ENCODE results near the gene CRELD2.

Gene CRELD2

GRCh38 chr22:49917974-49918910, at the start of gene CRELD2, which contains the start of gene ALG12:
Gene CRELD2, plus strand, starts transcription at chr22:49918634. Its CDS starts 136 bp downstream, at chr22:49918770.
Gene ALG12, minus strand, starts transcription at chr22:49918438. Its CDS starts 4,673 bp downstream, at chr22:49913765.
- DNase-seq = peak; percentile 98

DNA sequence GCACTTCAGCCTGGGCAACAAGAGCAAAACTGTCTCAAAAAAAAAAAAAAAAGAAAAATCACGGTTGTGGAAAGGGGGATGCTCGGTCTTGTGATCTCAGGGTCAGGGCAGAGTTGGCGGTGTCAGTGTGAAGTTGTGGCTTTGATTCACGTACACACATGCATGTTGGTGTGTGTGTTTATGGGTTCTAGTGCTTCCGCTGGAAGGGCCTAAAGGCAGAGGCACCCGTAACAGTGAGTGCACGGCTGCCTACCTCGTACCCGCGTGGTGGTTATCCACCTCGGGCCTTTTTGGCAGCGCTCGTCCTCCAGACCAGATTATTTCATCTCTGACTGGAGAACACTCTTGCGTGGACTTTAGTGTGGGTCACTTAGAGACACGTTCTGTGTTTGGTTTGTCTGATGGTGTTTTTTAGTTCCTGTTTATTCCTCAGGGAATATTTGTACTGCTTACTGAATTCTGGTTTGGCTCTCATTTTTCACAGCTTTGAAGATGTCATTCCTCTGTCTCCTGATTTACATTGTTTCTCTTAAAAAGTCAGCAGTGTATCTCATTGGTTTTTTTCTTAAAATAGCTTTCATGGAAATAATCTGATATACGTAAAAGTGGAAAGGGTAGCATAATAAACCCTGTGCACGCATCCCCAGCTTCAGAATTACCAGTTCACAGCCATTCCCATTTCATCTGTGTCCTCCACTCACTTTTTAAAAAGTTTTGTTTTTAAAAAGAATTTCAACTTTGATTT, 49.2 kb upstream of the CRELD2 start:
- DNase-seq = no peak

DNA sequence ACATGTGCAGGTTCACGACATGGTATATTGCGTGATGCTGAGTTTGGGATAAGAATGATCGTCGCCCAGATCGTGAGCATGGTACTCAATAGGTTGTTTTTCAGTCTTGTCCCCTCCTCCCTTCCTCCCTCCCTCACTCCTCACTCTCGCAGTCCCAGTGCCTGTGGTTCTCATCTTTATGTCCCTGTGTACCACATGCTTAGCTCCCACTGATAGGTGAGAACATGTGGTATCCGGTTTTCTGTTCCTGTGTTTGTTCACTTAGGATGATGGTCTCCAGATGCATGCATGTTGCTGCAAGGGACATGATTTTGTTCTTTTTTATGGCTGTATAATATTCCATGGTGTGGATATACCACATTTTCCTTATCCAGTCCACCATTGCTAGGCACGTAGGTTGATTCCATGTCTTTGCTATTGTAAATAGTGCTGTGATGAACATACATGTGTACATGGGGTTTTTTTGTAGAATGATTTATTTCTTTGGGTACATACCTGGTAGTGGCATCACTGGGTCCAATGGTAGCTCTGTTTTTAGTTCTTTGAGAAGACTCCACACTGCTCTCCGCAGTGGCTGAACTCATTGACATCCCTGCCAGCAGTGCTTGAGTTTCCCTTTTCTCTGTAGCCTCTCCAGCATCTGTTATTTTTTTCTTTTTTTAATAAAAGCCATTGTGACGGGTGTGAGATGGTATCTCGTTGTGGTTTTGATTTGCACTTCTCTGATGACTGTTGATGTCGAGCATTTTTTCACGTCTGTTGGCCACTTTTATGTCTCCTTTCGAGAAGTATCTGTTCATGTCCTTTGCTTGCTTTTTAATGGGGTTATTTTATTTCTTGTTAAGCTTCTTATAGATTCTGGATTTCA, 48.4 kb upstream of the CRELD2 start:
- DNase-seq = no peak

DNA sequence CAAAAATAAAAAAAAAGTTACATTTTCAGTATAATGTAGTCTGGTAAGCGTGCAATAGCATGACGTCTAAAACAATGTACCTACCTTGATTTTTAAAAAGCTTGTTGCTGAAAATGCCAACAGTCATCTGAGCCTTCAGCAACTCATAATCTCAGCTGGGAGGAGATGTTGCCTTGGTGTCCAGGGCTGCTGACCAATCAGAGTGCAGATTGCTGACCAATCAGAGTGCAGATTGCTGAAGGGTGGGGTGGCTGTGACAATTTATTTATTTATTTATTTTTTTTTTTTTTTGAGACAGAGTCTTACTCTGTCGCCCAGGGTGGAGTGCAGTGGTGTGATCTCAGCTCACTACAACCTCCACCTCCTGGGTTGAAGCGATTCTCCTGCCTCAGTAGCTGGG, 47.0 kb upstream of the CRELD2 start:
- DNase-seq = no peak

DNA sequence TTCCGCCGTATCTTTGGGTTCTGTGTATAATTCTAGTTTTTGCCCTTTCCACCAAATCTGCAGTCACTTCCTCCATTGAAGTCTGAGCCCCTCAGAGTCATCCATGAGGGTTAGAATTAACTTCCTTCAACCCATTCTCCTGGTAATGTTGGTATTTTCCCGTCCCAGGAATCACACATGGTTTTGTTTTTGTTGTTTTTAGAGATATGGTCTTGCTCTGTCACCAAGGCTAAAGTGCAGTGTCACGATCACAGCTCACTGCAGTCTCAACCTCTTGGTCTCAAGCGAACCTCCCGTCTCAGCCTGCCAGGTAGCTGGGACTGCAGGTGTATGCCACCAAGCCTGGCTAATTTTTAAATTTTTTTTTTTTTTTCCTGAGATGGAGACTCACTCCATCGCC, 46.1 kb upstream of the CRELD2 start:
- DNase-seq = no peak

DNA sequence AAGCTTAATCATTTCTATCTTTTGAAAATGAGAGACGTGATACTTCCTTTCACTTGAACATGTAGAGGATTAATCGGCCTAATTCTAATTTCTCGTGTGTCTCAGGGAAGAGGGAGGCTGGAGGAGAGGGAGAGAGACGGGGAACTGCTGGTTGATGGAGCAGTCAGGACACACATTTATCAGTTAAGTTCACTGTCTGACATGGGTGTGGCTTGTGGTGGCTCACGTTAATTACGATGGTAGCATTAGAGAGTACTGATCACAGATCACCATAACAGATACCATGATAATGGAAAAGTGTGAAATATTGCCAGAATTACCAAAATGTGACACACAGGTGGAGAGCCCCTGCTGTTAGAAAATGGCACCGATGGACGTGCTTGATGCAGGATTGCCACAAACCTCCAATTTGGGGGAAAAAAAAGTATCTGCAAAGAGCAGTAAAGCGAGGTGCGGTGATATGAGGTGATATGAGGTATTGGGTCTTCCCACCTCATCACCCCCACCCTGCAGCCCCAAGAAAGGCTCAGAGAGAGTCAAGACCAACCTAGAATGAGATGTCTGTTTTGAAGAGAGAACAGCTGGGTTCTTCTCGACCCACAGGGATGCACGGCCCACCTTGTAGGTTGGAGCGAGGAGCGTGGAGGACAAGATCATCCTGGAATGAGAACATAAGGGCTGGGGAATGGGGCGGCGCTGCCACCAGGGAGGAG, 45.0 kb upstream of the CRELD2 start:
- DNase-seq = no peak

GRCh38 chr22:49877642-49878041, 40.8 kb upstream of the CRELD2 start:
- DNase-seq = no peak

DNA sequence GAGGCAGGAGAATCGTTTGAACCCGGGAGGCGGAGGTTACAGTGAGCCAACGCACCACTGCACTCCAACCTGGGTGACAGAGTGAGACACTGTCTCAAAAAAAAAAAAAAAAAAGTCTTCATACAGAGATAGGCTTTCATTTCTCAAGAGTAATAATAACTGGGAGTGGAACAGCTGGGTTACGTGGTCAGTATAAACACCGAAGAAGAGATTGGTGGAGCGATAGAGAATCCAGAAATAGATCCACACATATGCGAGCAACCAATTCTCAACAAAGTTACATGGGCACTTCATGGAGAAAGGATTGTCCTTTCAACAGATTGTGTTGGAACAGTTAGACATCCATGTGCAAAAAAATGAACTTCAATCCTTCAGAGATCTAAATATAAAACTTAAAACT, 40.2 kb upstream of the CRELD2 start:
- no peak for DNase-seq

GRCh38 chr22:49879871-49880270, 38.6 kb upstream of the CRELD2 start:
- DNase-seq = no peak

DNA sequence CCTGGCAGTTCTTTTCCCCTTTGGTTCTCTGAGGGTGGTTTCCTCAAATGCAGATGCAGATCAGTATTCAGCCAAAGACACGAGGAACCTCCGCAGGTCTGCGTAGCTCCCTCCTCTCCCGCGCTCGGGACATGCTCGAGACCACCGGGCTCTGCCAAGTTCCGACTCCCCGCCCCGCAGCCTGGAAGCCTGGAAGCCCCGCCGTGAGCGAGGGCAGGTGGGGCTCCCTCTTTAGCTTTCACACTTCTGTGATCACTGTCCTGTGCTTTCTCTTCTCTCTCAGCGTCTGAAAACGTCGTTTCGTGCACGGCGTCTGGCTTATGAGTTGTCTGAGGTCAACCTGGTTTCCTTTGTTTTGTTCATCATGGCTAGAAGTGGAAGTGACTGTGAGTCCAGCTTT, 38.2 kb upstream of the CRELD2 start:
- no peak for DNase-seq

GRCh38 chr22:49881856-49882255, 36.6 kb upstream of the CRELD2 start:
- DNase-seq = no peak

DNA sequence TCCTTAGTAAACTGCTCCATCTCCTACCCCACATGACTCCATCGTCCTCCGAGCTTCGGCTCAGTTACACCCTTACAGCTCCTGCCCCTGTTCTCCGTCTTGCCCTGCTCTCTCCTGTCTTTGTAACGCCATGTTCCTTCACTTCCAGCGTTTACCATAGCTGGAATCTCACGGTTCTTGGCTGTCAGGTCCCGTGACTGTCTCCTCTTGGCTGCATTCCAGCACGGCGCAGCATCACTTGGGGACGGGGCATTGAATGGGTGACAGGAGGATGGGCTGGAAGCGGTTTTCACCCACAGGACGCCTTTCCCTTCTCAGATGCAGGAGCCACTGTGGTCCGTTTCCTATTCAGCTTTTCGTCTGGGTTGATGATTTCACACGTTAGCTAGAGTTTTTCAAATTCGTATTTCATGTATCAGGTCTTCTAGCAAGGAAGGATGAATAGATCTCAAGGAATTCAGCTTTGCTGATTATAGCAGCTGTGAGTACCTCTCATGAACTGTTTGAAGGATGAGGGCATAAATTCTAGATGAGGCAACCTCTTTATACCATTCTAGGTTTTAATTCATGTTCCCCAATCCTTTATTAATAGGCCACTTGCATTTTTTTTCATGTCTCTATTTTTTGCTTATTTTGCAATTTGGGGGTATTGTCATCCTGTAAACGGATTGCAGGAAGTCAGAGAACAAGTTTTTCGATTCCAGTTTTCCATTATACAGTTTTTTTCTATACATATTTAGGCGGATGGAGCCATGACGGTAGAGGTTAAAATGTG, 35.7 kb upstream of the CRELD2 start:
- no peak for DNase-seq

DNA sequence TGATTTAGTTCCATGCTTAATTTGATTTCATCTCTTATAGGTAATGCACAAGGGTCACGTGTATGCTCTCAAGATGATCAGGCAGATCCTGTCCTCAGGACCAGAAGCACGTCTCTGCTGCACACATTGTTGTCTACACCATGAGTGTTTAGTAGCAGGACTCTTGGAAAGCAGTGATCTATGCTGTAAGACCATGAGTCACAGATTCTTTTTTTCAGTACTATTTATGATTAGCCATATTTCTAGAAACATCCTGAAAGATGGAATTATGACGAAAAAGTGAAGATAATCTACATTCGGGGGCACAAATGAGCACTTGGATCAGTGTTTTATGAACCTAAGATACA, 35.2 kb upstream of the CRELD2 start:
- DNase-seq = no peak

DNA sequence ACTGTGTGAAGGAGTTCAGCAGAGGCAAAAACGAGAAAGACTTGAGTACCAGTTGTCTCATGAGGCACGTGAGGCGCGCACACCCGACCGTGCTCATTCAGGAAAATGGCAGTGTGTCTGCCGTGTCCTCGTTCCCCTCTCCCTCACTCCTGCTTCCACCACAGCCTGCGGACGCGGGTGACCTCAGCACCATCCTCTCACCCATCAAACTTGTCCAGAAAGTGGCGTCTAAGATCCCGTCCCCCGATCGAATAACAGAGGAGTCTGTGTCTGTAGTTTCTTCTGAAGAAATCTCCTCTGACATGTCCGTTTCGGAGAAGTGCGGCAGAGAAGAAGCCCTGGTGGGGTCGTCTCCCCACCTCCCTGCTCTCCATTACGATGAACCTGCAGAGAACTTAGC, 34.4 kb upstream of the CRELD2 start:
- no peak for DNase-seq

DNA sequence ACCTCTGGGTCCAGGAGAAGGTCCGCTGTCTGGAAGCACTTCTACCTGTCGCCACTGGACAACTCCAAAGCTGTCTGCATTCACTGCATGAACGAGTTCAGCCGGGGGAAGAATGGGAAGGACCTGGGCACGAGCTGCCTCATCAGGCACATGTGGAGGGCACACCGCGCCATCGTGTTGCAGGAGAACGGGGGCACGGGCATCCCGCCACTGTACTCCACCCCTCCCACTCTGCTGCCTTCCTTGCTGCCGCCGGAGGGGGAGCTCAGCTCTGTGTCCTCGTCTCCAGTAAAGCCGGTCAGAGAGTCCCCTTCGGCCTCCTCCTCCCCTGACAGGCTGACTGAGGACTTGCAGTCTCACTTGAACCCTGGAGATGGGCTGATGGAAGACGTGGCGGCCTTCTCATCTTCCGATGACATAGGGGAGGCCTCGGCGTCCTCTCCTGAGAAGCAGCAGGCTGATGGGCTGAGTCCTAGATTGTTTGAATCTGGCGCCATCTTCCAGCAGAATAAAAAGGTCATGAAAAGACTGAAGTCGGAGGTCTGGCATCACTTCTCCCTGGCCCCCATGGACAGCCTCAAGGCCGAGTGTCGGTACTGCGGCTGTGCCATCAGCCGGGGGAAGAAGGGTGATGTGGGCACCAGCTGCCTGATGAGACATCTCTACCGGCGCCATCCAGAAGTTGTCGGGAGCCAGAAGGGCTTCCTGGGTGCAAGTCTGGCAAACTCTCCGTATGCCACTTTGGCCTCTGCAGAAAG, 33.8 kb upstream of the CRELD2 start:
- DNase-seq = no peak

GRCh38 chr22:49885281-49885680, 33.2 kb upstream of the CRELD2 start:
- no peak for DNase-seq

DNA sequence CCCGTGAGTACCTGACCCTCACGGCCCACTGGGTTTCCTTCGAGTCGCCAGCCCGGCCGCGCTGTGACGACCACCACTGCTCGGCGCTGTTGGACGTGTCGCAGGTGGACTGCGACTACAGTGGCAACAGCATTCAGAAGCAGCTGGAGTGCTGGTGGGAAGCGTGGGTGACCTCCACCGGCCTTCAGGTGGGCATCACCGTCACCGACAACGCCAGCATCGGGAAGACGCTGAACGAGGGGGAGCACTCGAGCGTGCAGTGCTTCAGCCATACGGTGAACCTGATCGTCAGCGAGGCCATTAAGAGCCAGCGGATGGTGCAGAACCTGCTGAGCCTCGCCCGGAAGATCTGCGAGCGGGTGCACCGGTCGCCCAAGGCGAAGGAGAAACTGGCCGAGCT, 32.6 kb upstream of the CRELD2 start:
- DNase-seq = no peak

GRCh38 chr22:49886346-49887063, 31.9 kb upstream of the CRELD2 start:
- DNase-seq = no peak

DNA sequence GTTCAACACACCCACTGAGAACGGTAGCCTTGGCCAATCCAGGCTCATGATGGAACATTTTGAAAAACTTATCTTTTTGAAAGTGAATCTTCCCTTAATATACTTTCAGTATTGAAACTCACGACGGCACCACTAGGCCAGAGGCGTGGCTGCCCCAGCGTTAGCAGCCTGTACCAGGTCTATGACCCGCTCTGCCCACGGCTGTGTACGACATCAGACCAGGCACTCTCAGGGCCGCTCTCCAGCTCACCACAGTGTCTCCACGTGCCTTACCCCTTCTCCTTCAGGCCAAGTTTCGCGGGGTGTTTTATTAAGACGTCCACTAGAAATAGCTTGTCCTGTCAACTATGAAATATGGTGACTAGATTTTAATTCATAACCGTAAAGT, 31.4 kb upstream of the CRELD2 start:
- DNase-seq = no peak

DNA sequence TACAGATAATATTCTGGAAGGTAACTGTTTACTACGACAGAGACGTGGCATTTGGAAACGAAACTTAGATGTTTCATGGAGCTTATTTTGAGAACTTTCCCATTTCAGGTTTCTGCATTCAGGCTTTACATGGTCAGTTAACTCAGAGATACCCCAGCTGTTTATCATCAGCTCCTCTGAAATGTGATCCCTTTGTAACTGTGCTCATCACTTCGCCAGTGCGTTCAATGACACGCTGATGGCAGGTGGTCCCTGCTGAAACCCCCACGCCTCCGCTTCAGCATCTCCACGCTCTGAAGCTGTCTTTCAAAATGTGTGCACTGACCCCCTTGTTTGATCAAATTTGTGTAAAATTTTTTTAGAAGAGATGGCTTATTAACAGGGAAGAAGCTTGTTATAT, 30.7 kb upstream of the CRELD2 start:
- no peak for DNase-seq
